HPDE6-E6E7 (cell line): ENCODE measurements around the gene MORC1.
"Not testable (repeated sequence)": the region's sequence is repeated elsewhere in the genome, so short reads cannot be mapped to it uniquely, and the experiment has no call there.

Experiments used
- DNase-seq: peaks from one replicate; pipeline ENCODE4 v3.0.0; 2011; ENCODE audit warnings: missing footprints; ENCODE audit errors: extremely low spot score

Gene MORC1

GRCh38 chr3:109117939-109118338 is at the start of gene MORC1:
Gene MORC1, minus strand, starts transcription at chr3:109118134. Its CDS starts 75 bp downstream, at chr3:109118059.
- DNase-seq = no peak

GRCh38 chr3:109165905-109166304 is 48.0 kb upstream of the MORC1 start:
- no peak for DNase-seq

- no peak for DNase-seq
Observed at GRCh38 chr3:109161487-109162123, 43.7 kb upstream of the MORC1 start.

- DNase-seq = no peak
Observed at GRCh38 chr3:109155828-109156227, 37.9 kb upstream of the MORC1 start.

GRCh38 chr3:109154979-109155378 is 37.0 kb upstream of the MORC1 start:
- no peak for DNase-seq

GRCh38 chr3:109152320-109152719 is 34.4 kb upstream of the MORC1 start:
- DNase-seq = no peak

GRCh38 chr3:109149078-109149477 is 31.1 kb upstream of the MORC1 start:
- DNase-seq = no peak

GRCh38 chr3:109143646-109144045 is 25.7 kb upstream of the MORC1 start:
- no peak for DNase-seq

- DNase-seq = no peak
Observed at GRCh38 chr3:109140318-109140717, 22.4 kb upstream of the MORC1 start.

- no peak for DNase-seq
Observed at GRCh38 chr3:109137761-109138160, 19.8 kb upstream of the MORC1 start.

GRCh38 chr3:109136523-109136922 is 18.6 kb upstream of the MORC1 start, which contains the start of gene C3orf85:
Gene C3orf85, plus strand, starts transcription at chr3:109136719. Its CDS starts 129 bp downstream, at chr3:109136848.
- DNase-seq = no peak

GRCh38 chr3:109133474-109133816 is 15.5 kb upstream of the MORC1 start:
- DNase-seq = not testable (repeated sequence)

- DNase-seq = no peak
Observed at GRCh38 chr3:109132801-109133473, 15.0 kb upstream of the MORC1 start.

GRCh38 chr3:109131276-109131675 is 13.3 kb upstream of the MORC1 start:
- DNase-seq = no peak

GRCh38 chr3:109127553-109127952 is 9.6 kb upstream of the MORC1 start:
- DNase-seq = no peak

- no peak for DNase-seq
Observed at GRCh38 chr3:109125902-109126301, 8.0 kb upstream of the MORC1 start.

- no peak for DNase-seq
Observed at GRCh38 chr3:109122690-109123089, 4.8 kb upstream of the MORC1 start.

GRCh38 chr3:109118584-109118983 is 650 bp upstream of the MORC1 start:
- no peak for DNase-seq

GRCh38 chr3:109116031-109116430 is 1.9 kb downstream of the MORC1 start:
- no peak for DNase-seq

- DNase-seq = no peak
Observed at GRCh38 chr3:109115451-109115850, 2.5 kb downstream of the MORC1 start.

- no peak for DNase-seq
Observed at GRCh38 chr3:109114746-109115145, 3.2 kb downstream of the MORC1 start.

GRCh38 chr3:109112946-109113760 is 4.8 kb downstream of the MORC1 start:
- DNase-seq = no peak

GRCh38 chr3:109109574-109109973 is 8.4 kb downstream of the MORC1 start:
- DNase-seq = no peak
